SK-N-SH (cell line): ENCODE results near the gene RGS9BP. TPM values are rescaled to one million over a fixed set of nuclear protein-coding genes. Genes with fewer than 3 reads are reported as not detected.

Source experiments
- CTCF ChIA-PET: fragments of 300-600, 350-600 bp; formaldehyde crosslinking; extraction: SDS; loops from one replicate; lab custom pipeline; 2021; lab: Yijun Ruan, JAX
- POLR2A ChIA-PET: fragments of 350-600 bp; sonication (Branson Sonifier 250); formaldehyde crosslinking; extraction: SDS; loops from one replicate; lab custom pipeline; 2020; ENCODE audit warnings: antibody characterized with exemption, inconsistent platforms; lab: Yijun Ruan, JAX
- DNase-seq: peaks from one replicate; pipeline ENCODE4 v3.0.0; 2012
- H2AFZ ChIP-seq: fragments of 200-600 bp; sonication (generic); 2 replicates; pipeline ENCODE4 v1.8.1; 2016; ENCODE audit warnings: antibody characterized with exemption, mild to moderate bottlenecking, low read depth
- H3F3A ChIP-seq: fragments of 200-600 bp; sonication (generic); replicated peaks from 2 replicates; pipeline ENCODE3; 2016; ENCODE audit warnings: antibody characterized with exemption, mild to moderate bottlenecking; ENCODE audit not compliant: insufficient read depth
- H3K27ac ChIP-seq, 2 experiments: fragments of 200-500 bp in 1 of 2; fragments of 200-600 bp in 1 of 2; sonication (Bioruptor generic) in 1 of 2; sonication (generic), shearing (Covaris generic) in 1 of 2; 2 replicates each; pipeline versions ENCODE4 v1.5.1 to v1.6.1; 2014 to 2016; ENCODE audit warnings: low read depth in 2 of 2, inconsistent platforms in 1 of 2, low read length in 1 of 2, mild to moderate bottlenecking in 1 of 2, mixed read lengths in 1 of 2
- H3K27me3 ChIP-seq: fragments of 200-600 bp; sonication (generic), shearing (Covaris generic); 2 replicates; pipeline ENCODE4 v1.6.1; 2016; ENCODE audit warnings: mixed run types; ENCODE audit not compliant: insufficient read depth
- H3K36me3 ChIP-seq, 2 experiments: fragments of 200-500 bp in 1 of 2; fragments of 200-600 bp in 1 of 2; sonication (Bioruptor generic) in 1 of 2; sonication (generic) in 1 of 2; replicated peaks in 1 of 2; 2 replicates each; pipeline versions ENCODE3 to v1.5.1; 2014 to 2016; ENCODE audit warnings: low read length in 1 of 2, mild to moderate bottlenecking in 1 of 2; ENCODE audit not compliant: insufficient read depth in 2 of 2, control insufficient read depth in 1 of 2
- H3K4me1 ChIP-seq, 2 experiments: fragments of 200-500 bp in 1 of 2; fragments of 200-600 bp in 1 of 2; sonication (Bioruptor generic) in 1 of 2; sonication (generic), shearing (Covaris generic) in 1 of 2; 2 replicates each; pipeline versions ENCODE4 v1.5.1 to v1.6.1; 2014 to 2016; ENCODE audit warnings: low read depth in 1 of 2, low read length in 1 of 2, mixed run types in 1 of 2; ENCODE audit not compliant: insufficient read depth in 2 of 2, control insufficient read depth in 1 of 2
- H3K4me2 ChIP-seq: fragments of 200-600 bp; sonication (generic), shearing (Covaris generic); 2 replicates; pipeline ENCODE4 v1.6.1; 2017; ENCODE audit warnings: mixed run types
- H3K4me3 ChIP-seq, 2 experiments: fragments of 200-500 bp in 1 of 2; fragments of 200-600 bp in 1 of 2; sonication (Bioruptor generic) in 1 of 2; sonication (generic), shearing (Covaris generic) in 1 of 2; 2 replicates each; pipeline versions ENCODE4 v1.5.1 to v1.8.1; 2014 to 2016; ENCODE audit warnings: low read depth in 2 of 2, inconsistent platforms in 1 of 2, low read length in 1 of 2, mild to moderate bottlenecking in 1 of 2, mixed read lengths in 1 of 2, moderate library complexity in 1 of 2
- H3K79me2 ChIP-seq: fragments of 200-600 bp; sonication (generic); 2 replicates; pipeline ENCODE4 v1.8.1; 2017; ENCODE audit warnings: mild to moderate bottlenecking; ENCODE audit not compliant: insufficient read depth
- H3K9ac ChIP-seq: fragments of 200-600 bp; sonication (generic); 2 replicates; pipeline ENCODE4 v1.6.1; 2017; ENCODE audit warnings: mixed run types
- H3K9me2 ChIP-seq: fragments of 200-600 bp; sonication (generic); 2 replicates; pipeline ENCODE4 v1.6.1; 2017; ENCODE audit warnings: mixed run types
- H3K9me3 ChIP-seq: fragments of 200-600 bp; sonication (generic); 2 replicates; pipeline ENCODE4 v1.6.1; 2017; ENCODE audit warnings: mixed run types, mild to moderate bottlenecking, moderate library complexity
- H4K20me1 ChIP-seq: fragments of 200-600 bp; sonication (generic); 2 replicates; pipeline ENCODE4 v1.6.1; 2017; ENCODE audit warnings: mild to moderate bottlenecking, mixed run types; ENCODE audit not compliant: insufficient read depth
- ELF1 ChIP-seq: IDR thresholded peaks from 2 replicates; pipeline ENCODE4 v1.4.0; 2012
- EZH2phosphoT487 ChIP-seq: fragments of 200-600 bp; sonication (generic); IDR thresholded peaks from 2 replicates; pipeline ENCODE4 v1.6.1; 2017; ENCODE audit warnings: low read depth, mixed run types, mild to moderate bottlenecking, antibody characterized with exemption, moderate library complexity, borderline replicate concordance
- FOSL2 ChIP-seq: IDR thresholded peaks from 2 replicates; pipeline ENCODE4 v1.4.0; 2012; ENCODE audit warnings: low read depth, mild to moderate bottlenecking, moderate library complexity, borderline replicate concordance
- MEF2A ChIP-seq: IDR thresholded peaks from 2 replicates; pipeline ENCODE4 v1.4.0; 2012; ENCODE audit warnings: low read depth, borderline replicate concordance
- MXI1 ChIP-seq: IDR thresholded peaks from 2 replicates; pipeline ENCODE4 v1.6.1; 2012; ENCODE audit warnings: mild to moderate bottlenecking, low read depth, low read length, improper control_type of control experiment
- PBX3 ChIP-seq: IDR thresholded peaks from 2 replicates; pipeline ENCODE4; 2012
- RAD21 ChIP-seq: IDR thresholded peaks from 2 replicates; pipeline ENCODE4 v1.6.1; 2012; ENCODE audit warnings: mild to moderate bottlenecking, low read length
- RCOR1 ChIP-seq: fragments of 150-350 bp; IDR thresholded peaks from 2 replicates; pipeline ENCODE4 v1.6.1; 2017; ENCODE audit warnings: antibody characterized with exemption, low read length
- RFX5 ChIP-seq: IDR thresholded peaks from 2 replicates; pipeline ENCODE4 v1.6.1; 2012; ENCODE audit warnings: mild to moderate bottlenecking, improper control_type of control experiment, low read length
- USF1 ChIP-seq: IDR thresholded peaks from 2 replicates; pipeline ENCODE4 v1.4.0; 2012; ENCODE audit warnings: low read depth, borderline replicate concordance
- ZBTB33 ChIP-seq: IDR thresholded peaks from 2 replicates; pipeline ENCODE4 v1.4.0; 2012; ENCODE audit warnings: low read depth, borderline replicate concordance
- WGBS: methylation state at CpG from one replicate; pipeline ENCODE4 v1.1.6; 2017; ENCODE audit warnings: low lambda C conversion rate; 5-methylcytosine and 5-hydroxymethylcytosine counted together
- polyA plus RNA-seq, 3 experiments: library from polyadenylated mRNA; depleted of rRNA; stranded (reverse); fragments of >200 nt; gene quantifications; 2 replicates each; pipeline ENCODE4 v1.2.3, GENCODE V29; 2012

The RGS9BP gene
- polyA plus RNA-seq, 1 of the 3 experiments (the other 2 are of a cell fraction): 0.18 TPM

- Histone ChIP-seq H3K4me1 (peaks cover 0 to 11% of the 10 kb centered on the region in 2 experiments; a peak in 1 of 4 replicates), H3K4me3 (no peak overlapping the region), H3K36me3 (peaks cover 11 to 23% of the 10 kb centered on the region in 2 experiments), H3K27me3 (no peaks in the 10 kb centered on the region), H3K79me2 (no peaks in the 10 kb centered on the region), H3K9ac (no peak overlapping the region), H3K27ac (peak overlapping the region in 1 of 2 experiments; percentile 71; a peak in 2 of 4 replicates), H2AFZ (no peak overlapping the region), H3K9me3 (no peaks in the 10 kb centered on the region), H3K4me2 (no peak overlapping the region), H3K9me2 (no peaks in the 10 kb centered on the region), H3F3A (no peaks in the 10 kb centered on the region), H4K20me1 (no peaks in the 10 kb centered on the region)
- DNase-seq: peak; percentile 71
- 87% methylated on average over 6 of the region's 15 CpGs for WGBS
- ChIA-PET POLR2A (interaction anchor here (0.6 kb wide), 1 partner anchor 343 kb away, joined by 3 read pairs; no protein-coding TSS in a partner anchor), CTCF (interaction anchor here (0.7 to 1.4 kb wide), 2 partner anchors 28 kb away, joined by 3 to 4 read pairs; no protein-coding TSS in a partner anchor)
- TF ChIP-seq ELF1 (no peak), RAD21 (peak; percentile 50), USF1 (no peak), MEF2A (no peak)
Observed at GRCh38 chr19:32627714-32628270, 47.9 kb upstream of the RGS9BP start.

GRCh38 chr19:32630338-32630737, 45.3 kb upstream of the RGS9BP start:
- ChIA-PET CTCF (interaction anchor here (0.6 to 1.4 kb wide), 2 partner anchors 30 to 91 kb away, joined by 3 to 7 read pairs; no protein-coding TSS in a partner anchor), POLR2A (no interaction called here)
- 93% methylated on average over 13 of the region's 14 CpGs for WGBS
- Histone ChIP-seq H3K4me2 (no peak overlapping the region), H3K27ac (no peak overlapping the region), H3K4me1 (peaks cover 0 to 11% of the 10 kb centered on the region in 2 experiments; a peak in 1 of 4 replicates), H3F3A (no peaks in the 10 kb centered on the region), H3K27me3 (no peaks in the 10 kb centered on the region), H3K9me2 (no peaks in the 10 kb centered on the region), H3K4me3 (no peak overlapping the region), H3K9ac (no peak overlapping the region), H3K9me3 (no peaks in the 10 kb centered on the region), H3K36me3 (peaks cover 11 to 13% of the 10 kb centered on the region in 2 experiments), H2AFZ (no peak overlapping the region), H4K20me1 (no peaks in the 10 kb centered on the region), H3K79me2 (no peaks in the 10 kb centered on the region)
- DNase-seq: peak; percentile 37
- TF ChIP-seq MXI1 (no peak), RCOR1 (no peak), FOSL2 (no peak), RFX5 (no peak), MEF2A (no peak), ELF1 (no peak), USF1 (no peak), ZBTB33 (no peak), PBX3 (no peak), EZH2phosphoT487 (no peak)
